Gastrocnemius medialis (tissue), 4 donors: ENCODE measurements around the gene NLGN1.

Source experiments
- POLR2A ChIP-seq, 2 donors: fragments of 450-650 bp; IDR thresholded peaks; one replicate each; pipeline ENCODE4 v1.6.1; 2017; ENCODE audit warnings: antibody characterized with exemption in 2 of 2, mild to moderate bottlenecking in 2 of 2, moderate library complexity in 2 of 2
- TF ChIP-seq, protein P1 (sequence below), 5 experiments: fragments of 450-650 bp in 3 of 5; fragments of 200-600 bp in 2 of 5; sonication (generic) in 2 of 5; IDR thresholded peaks in 4 of 5; conservative IDR thresholded peaks in 1 of 5; 1 replicate in 4 of 5; 2 replicates in 1 of 5; pipeline ENCODE4 v1.5.1; 2016 to 2019; ENCODE audit warnings: antibody characterized with exemption in 5 of 5, mild to moderate bottlenecking in 3 of 5, moderate library complexity in 3 of 5

DNA sequence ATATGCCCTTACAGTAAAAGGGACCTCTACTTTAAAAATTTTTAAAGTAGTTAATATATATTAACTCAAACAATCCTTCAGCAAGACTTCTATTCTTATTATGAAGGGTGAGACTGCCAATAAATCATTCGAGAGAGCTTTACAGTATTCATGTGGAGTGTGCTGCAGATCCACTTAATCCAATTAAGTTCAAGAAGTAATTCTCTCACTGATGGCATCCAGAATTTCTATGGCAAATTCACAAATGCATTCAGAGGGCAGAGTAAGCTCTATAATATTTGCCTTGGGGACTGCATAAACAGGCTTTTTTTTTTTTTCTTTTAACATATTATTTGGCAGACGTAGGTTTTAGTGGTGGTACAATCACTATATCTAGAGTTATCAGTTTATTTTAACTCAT is 692.0 kb downstream of the NLGN1 start:
- TF ChIP-seq, protein P1, sequence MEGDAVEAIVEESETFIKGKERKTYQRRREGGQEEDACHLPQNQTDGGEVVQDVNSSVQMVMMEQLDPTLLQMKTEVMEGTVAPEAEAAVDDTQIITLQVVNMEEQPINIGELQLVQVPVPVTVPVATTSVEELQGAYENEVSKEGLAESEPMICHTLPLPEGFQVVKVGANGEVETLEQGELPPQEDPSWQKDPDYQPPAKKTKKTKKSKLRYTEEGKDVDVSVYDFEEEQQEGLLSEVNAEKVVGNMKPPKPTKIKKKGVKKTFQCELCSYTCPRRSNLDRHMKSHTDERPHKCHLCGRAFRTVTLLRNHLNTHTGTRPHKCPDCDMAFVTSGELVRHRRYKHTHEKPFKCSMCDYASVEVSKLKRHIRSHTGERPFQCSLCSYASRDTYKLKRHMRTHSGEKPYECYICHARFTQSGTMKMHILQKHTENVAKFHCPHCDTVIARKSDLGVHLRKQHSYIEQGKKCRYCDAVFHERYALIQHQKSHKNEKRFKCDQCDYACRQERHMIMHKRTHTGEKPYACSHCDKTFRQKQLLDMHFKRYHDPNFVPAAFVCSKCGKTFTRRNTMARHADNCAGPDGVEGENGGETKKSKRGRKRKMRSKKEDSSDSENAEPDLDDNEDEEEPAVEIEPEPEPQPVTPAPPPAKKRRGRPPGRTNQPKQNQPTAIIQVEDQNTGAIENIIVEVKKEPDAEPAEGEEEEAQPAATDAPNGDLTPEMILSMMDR (IDR thresholded peaks at IDR 0.05 in 4 of 5, conservative IDR thresholded peaks at IDR 0.05 in 1 of 5), result no peak
- no peak for TF ChIP-seq POLR2A (IDR thresholded peaks at IDR 0.05)
